GM03348 (cell line): Measurements from ENCODE around the gene POU2F1.

ENCODE experiments used
- DNase-seq: peaks from one replicate; pipeline ENCODE4 v3.0.0; 2012; ENCODE audit warnings: low spot score

Gene POU2F1

GRCh38 chr1:167367705-167368104, 147.0 kb downstream of the POU2F1 start:
- no peak for DNase-seq

- no peak for DNase-seq
Measured at GRCh38 chr1:167369175-167369574, 148.5 kb downstream of the POU2F1 start.

- no peak for DNase-seq
Measured at GRCh38 chr1:167369933-167370332, 149.2 kb downstream of the POU2F1 start.

- no peak for DNase-seq
Measured at GRCh38 chr1:167371030-167371429, 150.3 kb downstream of the POU2F1 start.

- peak; percentile 55 for DNase-seq
Measured at GRCh38 chr1:167373398-167373797, 152.7 kb downstream of the POU2F1 start.

- no peak for DNase-seq
Measured at GRCh38 chr1:167373986-167374385, 153.3 kb downstream of the POU2F1 start.

GRCh38 chr1:167375949-167376348, 155.3 kb downstream of the POU2F1 start:
- no peak for DNase-seq

GRCh38 chr1:167387251-167387910, 166.7 kb downstream of the POU2F1 start:
- DNase-seq, result no peak

- DNase-seq, result no peak
Measured at GRCh38 chr1:167388976-167389375, 168.3 kb downstream of the POU2F1 start.

GRCh38 chr1:167392200-167392696, 171.6 kb downstream of the POU2F1 start:
- no peak for DNase-seq

- DNase-seq, result no peak
Measured at GRCh38 chr1:167400359-167400953, 179.8 kb downstream of the POU2F1 start.

GRCh38 chr1:167401260-167401873, 180.7 kb downstream of the POU2F1 start:
- DNase-seq, result peak; percentile 63

GRCh38 chr1:167404161-167404888, 183.6 kb downstream of the POU2F1 start:
- no peak for DNase-seq

GRCh38 chr1:167404908-167405307, 184.2 kb downstream of the POU2F1 start:
- no peak for DNase-seq

- DNase-seq, result no peak
Measured at GRCh38 chr1:167408355-167408754, 187.7 kb downstream of the POU2F1 start.

- DNase-seq, result no peak
Measured at GRCh38 chr1:167409183-167409582, 188.5 kb downstream of the POU2F1 start.

- DNase-seq, result no peak
Measured at GRCh38 chr1:167412072-167412471, 191.4 kb downstream of the POU2F1 start.

- no peak for DNase-seq
Measured at GRCh38 chr1:167412920-167413319, 192.2 kb downstream of the POU2F1 start.

- DNase-seq, result no peak
Measured at GRCh38 chr1:167413328-167413727, 192.6 kb downstream of the POU2F1 start.

- no peak for DNase-seq
Measured at GRCh38 chr1:167416506-167416905, 195.8 kb downstream of the POU2F1 start.

- no peak for DNase-seq
Measured at GRCh38 chr1:167418391-167418790, 197.7 kb downstream of the POU2F1 start.

GRCh38 chr1:167419245-167419644, 198.6 kb downstream of the POU2F1 start:
- no peak for DNase-seq

- no peak for DNase-seq
Measured at GRCh38 chr1:167420510-167420909, 199.8 kb downstream of the POU2F1 start.
